HepG2 (cell line): ENCODE results near the gene KRT12. TPM values are rescaled to one million over a fixed set of nuclear protein-coding genes. Genes with fewer than 3 reads are reported as not detected.

ENCODE experiments used
- AFF4 ChIP-seq: sonication (generic); formaldehyde crosslinking; IDR thresholded peaks from 2 replicates; pipeline ENCODE4 v1.4.0; 2020; ENCODE audit warnings: missing genetic modification reagents
- ATM ChIP-seq: fragments of 450-650 bp; IDR thresholded peaks from 2 replicates; pipeline ENCODE4 v1.7.1; 2017; ENCODE audit warnings: mild to moderate bottlenecking, borderline replicate concordance
- CBX2 ChIP-seq, 2 experiments: fragments of 200-600 bp in 1 of 2; sonication (generic); formaldehyde crosslinking in 1 of 2; IDR thresholded peaks; 2 replicates each; pipeline versions ENCODE4 v1.7.0 to v1.8.1; 2018 to 2022; ENCODE audit warnings: low read depth in 2 of 2, low read length in 1 of 2, mild to moderate bottlenecking in 1 of 2, missing genetic modification reagents in 1 of 2
- FLYWCH1 ChIP-seq: sonication (generic); formaldehyde crosslinking; IDR thresholded peaks from 2 replicates; pipeline ENCODE4 v1.8.1; 2023; ENCODE audit warnings: mild to moderate bottlenecking, missing genetic modification reagents
- HES4 ChIP-seq: sonication (generic); formaldehyde crosslinking; IDR thresholded peaks from 2 replicates; pipeline ENCODE4 v1.9.0; 2021; ENCODE audit warnings: mild to moderate bottlenecking, missing genetic modification reagents, borderline replicate concordance
- MBD4 ChIP-seq: IDR thresholded peaks from 2 replicates; pipeline ENCODE4 v1.6.1; 2012; ENCODE audit warnings: low read length, inconsistent platforms, borderline replicate concordance
- MED13 ChIP-seq: sonication (generic); formaldehyde crosslinking; IDR thresholded peaks from 2 replicates; pipeline ENCODE4 v1.5.0; 2020; ENCODE audit warnings: missing genetic modification reagents
- NFIB ChIP-seq: sonication (generic); formaldehyde crosslinking; IDR thresholded peaks from 2 replicates; pipeline ENCODE4 v1.9.0; 2021; ENCODE audit warnings: missing genetic modification reagents, mild to moderate bottlenecking, borderline replicate concordance
- POGZ ChIP-seq: sonication (generic); formaldehyde crosslinking; IDR thresholded peaks from 2 replicates; pipeline ENCODE4 v1.4.0; 2020; ENCODE audit warnings: mild to moderate bottlenecking, missing genetic modification reagents
- TBX2 ChIP-seq: sonication (generic); formaldehyde crosslinking; IDR thresholded peaks from 2 replicates; pipeline ENCODE4 v1.5.0; 2020; ENCODE audit warnings: missing genetic modification reagents, mild to moderate bottlenecking, borderline replicate concordance
- TP53 ChIP-seq: sonication (generic); formaldehyde crosslinking; conservative IDR thresholded peaks from 2 replicates; pipeline ENCODE4 v1.4.0; 2020; ENCODE audit warnings: missing genetic modification reagents
- ZEB1 ChIP-seq: IDR thresholded peaks from 2 replicates; pipeline ENCODE4 v1.6.1; 2012; ENCODE audit warnings: mild to moderate bottlenecking, low read depth, inconsistent platforms; ENCODE audit not compliant: insufficient replicate concordance
- ZFAT ChIP-seq: sonication (generic); formaldehyde crosslinking; conservative IDR thresholded peaks from 2 replicates; pipeline ENCODE4 v1.8.1; 2023; ENCODE audit warnings: missing genetic modification reagents, inconsistent platforms
- ZNF143 ChIP-seq: sonication (generic); formaldehyde crosslinking; IDR thresholded peaks from 2 replicates; pipeline ENCODE4 v1.4.0; 2020; ENCODE audit warnings: missing genetic modification reagents
- ZNF180 ChIP-seq: sonication (generic); formaldehyde crosslinking; IDR thresholded peaks from 2 replicates; pipeline ENCODE4 v1.4.0; 2020; ENCODE audit warnings: low read depth, missing genetic modification reagents, borderline replicate concordance
- ZNF3 ChIP-seq: IDR thresholded peaks from 2 replicates; pipeline ENCODE4 v1.7.0; 2017; ENCODE audit warnings: inconsistent platforms
- ZNF382 ChIP-seq: sonication (generic); formaldehyde crosslinking; IDR thresholded peaks from 2 replicates; pipeline ENCODE4 v1.5.0; 2020; ENCODE audit warnings: missing genetic modification reagents, mild to moderate bottlenecking, borderline replicate concordance
- ZNF44 ChIP-seq: sonication (generic); formaldehyde crosslinking; IDR thresholded peaks from 2 replicates; pipeline ENCODE4 v1.5.1; 2020; ENCODE audit warnings: mild to moderate bottlenecking, missing genetic modification reagents
- ZNF484 ChIP-seq: sonication (generic); formaldehyde crosslinking; IDR thresholded peaks from 2 replicates; pipeline ENCODE4 v1.5.1; 2020; ENCODE audit warnings: mild to moderate bottlenecking, low read depth, missing genetic modification reagents, borderline replicate concordance
- ZNF737 ChIP-seq: sonication (generic); formaldehyde crosslinking; IDR thresholded peaks from 2 replicates; pipeline ENCODE4 v1.5.0; 2020; ENCODE audit warnings: missing genetic modification reagents, mild to moderate bottlenecking, borderline replicate concordance
- polyA plus RNA-seq, 8 experiments: library from polyadenylated mRNA; depleted of rRNA in 3 of 8; stranded (reverse) in 7 of 8; unstranded in 1 of 8; fragments of >200 nt; fragmentation: Illumina TruSeq in 4 of 8; extraction: Trizol in 4 of 8; gene quantifications; 2 replicates each; pipeline versions ENCODE4 v1.2.1 to v1.2.3, GENCODE V29; 2011 to 2016; ENCODE audit warnings: low read depth in 4 of 8, missing spikeins in 1 of 8, mixed read lengths in 1 of 8; ENCODE audit not compliant: insufficient read depth in 1 of 8
- total RNA-seq, 5 experiments: library from RNA; depleted of rRNA; stranded (reverse); fragments of >200 nt; fragmentation: Illumina TruSeq; extraction: Trizol; gene quantifications; 2 replicates each; pipeline ENCODE4 v1.2.3, GENCODE V29; 2016; ENCODE audit warnings: low read depth in 1 of 5
- TF ChIP-seq, protein P1 (sequence below): sonication (generic); formaldehyde crosslinking; IDR thresholded peaks from 2 replicates; pipeline ENCODE4 v1.4.0; 2020; ENCODE audit warnings: missing genetic modification reagents, borderline replicate concordance

Gene KRT12
- total and polyA plus RNA-seq, 2 of the 13 experiments (the other 11 are each of a cell fraction or from before 2014, with no cell fraction given), result 0.07 to 0.09 TPM

DNA sequence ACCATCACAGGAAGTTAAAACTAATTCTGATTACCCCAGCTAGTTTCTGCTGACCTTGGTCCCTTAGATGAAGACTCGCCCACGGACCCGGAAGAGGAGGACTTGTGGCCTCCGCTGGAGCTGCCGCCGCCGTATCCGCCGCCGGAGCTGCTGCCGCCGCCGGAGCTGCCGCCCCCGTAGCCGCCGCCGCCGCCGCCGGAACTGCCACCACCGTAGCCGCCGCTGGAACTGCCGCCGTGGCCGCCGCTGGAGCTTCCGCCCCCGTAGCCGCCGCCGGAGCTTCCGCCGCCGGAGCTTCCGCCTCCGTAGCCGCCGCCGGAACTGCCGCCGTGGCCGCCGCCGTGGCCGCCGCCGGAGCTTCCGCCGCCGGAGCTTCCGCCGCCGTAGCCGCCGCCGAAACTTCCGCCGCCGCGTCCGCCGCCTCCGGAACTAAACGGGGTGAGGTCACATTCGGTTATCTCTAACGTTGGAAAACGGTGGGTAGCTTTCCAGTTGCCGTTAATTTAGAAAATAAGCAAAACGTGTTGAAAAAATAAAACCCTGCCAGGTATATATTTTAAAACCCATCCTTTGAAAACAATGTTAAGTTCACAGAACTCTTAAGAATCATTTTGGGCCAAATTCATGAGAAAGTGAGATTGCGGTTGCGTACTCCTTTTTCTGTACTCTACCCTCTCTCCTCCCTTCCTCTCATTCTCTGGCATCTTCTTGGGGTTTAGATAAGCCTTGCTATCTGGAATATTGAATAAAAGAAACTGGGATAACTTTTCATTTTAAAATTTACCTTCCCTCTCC lies 48.1 kb downstream of the KRT12 start (continued):
- no peak for TF ChIP-seq AFF4 (CRISPR knock-in tag)
- no peak for TF ChIP-seq ZEB1
- no peak for TF ChIP-seq FLYWCH1
- no peak for TF ChIP-seq ZNF382 (CRISPR knock-in tag)
- no peak for TF ChIP-seq ZNF484 (CRISPR knock-in tag)
- TF ChIP-seq ZNF180, result no peak
- TF ChIP-seq TBX2, result 0 out of 2 replicates have a peak, but pooled peaks have one; percentile 14
- TF ChIP-seq POGZ, result no peak
- TF ChIP-seq ZNF737, result no peak
- TF ChIP-seq, protein P1, sequence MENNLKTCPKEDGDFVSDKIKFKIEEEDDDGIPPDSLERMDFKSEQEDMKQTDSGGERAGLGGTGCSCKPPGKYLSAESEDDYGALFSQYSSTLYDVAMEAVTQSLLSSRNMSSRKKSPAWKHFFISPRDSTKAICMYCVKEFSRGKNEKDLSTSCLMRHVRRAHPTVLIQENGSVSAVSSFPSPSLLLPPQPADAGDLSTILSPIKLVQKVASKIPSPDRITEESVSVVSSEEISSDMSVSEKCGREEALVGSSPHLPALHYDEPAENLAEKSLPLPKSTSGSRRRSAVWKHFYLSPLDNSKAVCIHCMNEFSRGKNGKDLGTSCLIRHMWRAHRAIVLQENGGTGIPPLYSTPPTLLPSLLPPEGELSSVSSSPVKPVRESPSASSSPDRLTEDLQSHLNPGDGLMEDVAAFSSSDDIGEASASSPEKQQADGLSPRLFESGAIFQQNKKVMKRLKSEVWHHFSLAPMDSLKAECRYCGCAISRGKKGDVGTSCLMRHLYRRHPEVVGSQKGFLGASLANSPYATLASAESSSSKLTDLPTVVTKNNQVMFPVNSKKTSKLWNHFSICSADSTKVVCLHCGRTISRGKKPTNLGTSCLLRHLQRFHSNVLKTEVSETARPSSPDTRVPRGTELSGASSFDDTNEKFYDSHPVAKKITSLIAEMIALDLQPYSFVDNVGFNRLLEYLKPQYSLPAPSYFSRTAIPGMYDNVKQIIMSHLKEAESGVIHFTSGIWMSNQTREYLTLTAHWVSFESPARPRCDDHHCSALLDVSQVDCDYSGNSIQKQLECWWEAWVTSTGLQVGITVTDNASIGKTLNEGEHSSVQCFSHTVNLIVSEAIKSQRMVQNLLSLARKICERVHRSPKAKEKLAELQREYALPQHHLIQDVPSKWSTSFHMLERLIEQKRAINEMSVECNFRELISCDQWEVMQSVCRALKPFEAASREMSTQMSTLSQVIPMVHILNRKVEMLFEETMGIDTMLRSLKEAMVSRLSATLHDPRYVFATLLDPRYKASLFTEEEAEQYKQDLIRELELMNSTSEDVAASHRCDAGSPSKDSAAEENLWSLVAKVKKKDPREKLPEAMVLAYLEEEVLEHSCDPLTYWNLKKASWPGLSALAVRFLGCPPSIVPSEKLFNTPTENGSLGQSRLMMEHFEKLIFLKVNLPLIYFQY (CRISPR knock-in tag), result no peak; the same call in 1 of the 2 replicates
- TF ChIP-seq HES4, result peak; percentile 73; the same call in 1 of the 2 replicates
- no peak for TF ChIP-seq ATM
- no peak for TF ChIP-seq MED13
- TF ChIP-seq MBD4, result no peak
- no peak for TF ChIP-seq ZNF143 (CRISPR knock-in tag)
- no peak for TF ChIP-seq ZFAT (CRISPR knock-in tag)
- TF ChIP-seq NFIB, result no peak
- TF ChIP-seq ZNF3 (CRISPR knock-in tag), result no peak
- TF ChIP-seq TP53 (CRISPR knock-in tag), result no peak
- TF ChIP-seq ZNF44 (CRISPR knock-in tag), result no peak
- no peak for TF ChIP-seq CBX2 (IDR thresholded peaks at IDR 0.05; ENCODE audit: low read depth, low read length)
- TF ChIP-seq CBX2 (CRISPR knock-in tag; IDR thresholded peaks at IDR 0.05; ENCODE audit: low read depth), result no peak
